K562 (cell line): ENCODE results near the gene DNAJB12. TPM values are rescaled to one million over a fixed set of nuclear protein-coding genes. Genes with fewer than 3 reads are reported as not detected.

Experiments used
- CEBPG ChIP-seq, 3 experiments: fragments of 200-800 bp in 1 of 3; sonication (Bioruptor generic) in 1 of 3; sonication (generic) in 1 of 3; formaldehyde crosslinking in 1 of 3; IDR thresholded peaks in 2 of 3; conservative IDR thresholded peaks in 1 of 3; 2 replicates each; pipeline versions ENCODE4 v1.6.1 to v1.8.0; 2016 to 2022; ENCODE audit warnings: missing compliant biosample characterization in 2 of 3, missing genetic modification characterization in 2 of 3, mild to moderate bottlenecking in 1 of 3, missing genetic modification reagents in 1 of 3
- CHD4 ChIP-seq: fragments of 200-600 bp; sonication (generic); IDR thresholded peaks from 3 replicates; pipeline ENCODE4 v1.6.1; 2012; ENCODE audit warnings: low read depth, mild to moderate bottlenecking, mixed read lengths, low read length, inconsistent platforms; ENCODE audit not compliant: insufficient read depth, insufficient replicate concordance, poor library complexity, severe bottlenecking
- CUX1 ChIP-seq: fragments of 200-800 bp; sonication (Bioruptor generic); IDR thresholded peaks from 2 replicates; pipeline ENCODE4 v1.6.1; 2016; ENCODE audit warnings: missing genetic modification characterization, missing compliant biosample characterization
- ESRRB ChIP-seq: fragments of 250-450 bp; sonication (Bioruptor Pico); IDR thresholded peaks from 2 replicates; pipeline ENCODE4 v1.5.0; 2020; ENCODE audit warnings: mild to moderate bottlenecking, moderate library complexity, borderline replicate concordance
- GTF2F1 ChIP-seq: IDR thresholded peaks from 2 replicates; pipeline ENCODE4 v1.6.1; 2011; ENCODE audit warnings: low read depth, low read length, improper control_type of control experiment
- HCFC1 ChIP-seq: IDR thresholded peaks from 2 replicates; pipeline ENCODE4 v1.6.1; 2012; ENCODE audit warnings: low read depth, low read length, improper control_type of control experiment
- HMG20B ChIP-seq: fragments of 250-450 bp; sonication (Bioruptor Pico); IDR thresholded peaks from 2 replicates; pipeline ENCODE4 v1.5.0; 2021; ENCODE audit warnings: mild to moderate bottlenecking
- NR2C1 ChIP-seq, 2 experiments: fragments of 450-650 bp; IDR thresholded peaks; 2 replicates each; pipeline ENCODE4 v1.6.1; 2017; ENCODE audit warnings: mild to moderate bottlenecking in 2 of 2, antibody characterized with exemption in 1 of 2, inconsistent platforms in 1 of 2, missing compliant biosample characterization in 1 of 2, missing genetic modification characterization in 1 of 2
- PATZ1 ChIP-seq: fragments of 250-450 bp; sonication (Bioruptor Pico); IDR thresholded peaks from 2 replicates; pipeline ENCODE4 v1.5.0; 2020; ENCODE audit warnings: mild to moderate bottlenecking, borderline replicate concordance
- PTRF ChIP-seq: fragments of 450-650 bp; IDR thresholded peaks from 2 replicates; pipeline ENCODE4 v1.6.1; 2016; ENCODE audit warnings: mild to moderate bottlenecking, missing genetic modification characterization, missing compliant biosample characterization
- PURB ChIP-seq: sonication (generic); formaldehyde crosslinking; IDR thresholded peaks from 2 replicates; pipeline ENCODE4 v1.9.0; 2021; ENCODE audit warnings: low read depth, mild to moderate bottlenecking, missing genetic modification reagents
- SNRNP70 ChIP-seq: fragments of 200-400 bp; formaldehyde crosslinking; optimal IDR thresholded peaks from 2 replicates; pipeline ENCODE3; 2017; ENCODE audit warnings: low read depth, low read length
- SUPT5H ChIP-seq: fragments of 450-650 bp; IDR thresholded peaks from 2 replicates; pipeline ENCODE4 v1.6.1; 2016
- TFE3 ChIP-seq: fragments of 450-650 bp; formaldehyde crosslinking; IDR thresholded peaks from 2 replicates; pipeline ENCODE4 v1.4.0; 2020; ENCODE audit warnings: mild to moderate bottlenecking, mixed read lengths
- ZFP36 ChIP-seq: fragments of 150-350 bp; IDR thresholded peaks from 2 replicates; pipeline ENCODE4 v1.6.1; 2018; ENCODE audit warnings: low read length, low read depth; ENCODE audit not compliant: partially characterized antibody
- ZNF311 ChIP-seq: fragments of 250-450 bp; sonication (Bioruptor Pico); IDR thresholded peaks from 2 replicates; pipeline ENCODE4 v1.4.0; 2020; ENCODE audit warnings: mild to moderate bottlenecking, moderate library complexity
- ZNF324 ChIP-seq: fragments of 250-450 bp; sonication (Bioruptor Pico); IDR thresholded peaks from 2 replicates; pipeline ENCODE4 v1.4.0; 2020; ENCODE audit warnings: mild to moderate bottlenecking
- ZNF766 ChIP-seq: fragments of 200-800 bp; sonication (Bioruptor generic); conservative IDR thresholded peaks from 2 replicates; pipeline ENCODE4 v1.6.1; 2016; ENCODE audit warnings: missing genetic modification characterization, missing compliant biosample characterization
- polyA plus RNA-seq, 8 experiments: library from polyadenylated mRNA; depleted of rRNA in 4 of 8; stranded (reverse) in 5 of 8; unstranded in 3 of 8; fragments of >200 nt; fragmentation: Nextera tagmentation in 2 of 8; fragmentation: Illumina TruSeq in 1 of 8; extraction: Ambion mirVana in 2 of 8; extraction: Trizol in 1 of 8; gene quantifications; 2 replicates each; pipeline versions ENCODE4 v1.2.1 to v1.2.3, GENCODE V29; 2011 to 2014; ENCODE audit warnings: inconsistent platforms in 1 of 8, missing spikeins in 1 of 8
- total RNA-seq, 7 experiments: library from RNA; depleted of rRNA in 6 of 7; stranded (reverse); fragments of >200 nt in 6 of 7; fragmentation: Illumina TruSeq in 2 of 7; extraction: Trizol in 2 of 7; gene quantifications; 2 replicates each; pipeline versions ENCODE4 v1.2.1 to v1.2.3, GENCODE V29; 2011 to 2021; ENCODE audit warnings: low replicate concordance in 1 of 7

DNAJB12 gene
- total and polyA plus RNA-seq, 9 of the 15 experiments (the other 6 are each of a cell fraction or from before 2014, with no cell fraction given): 3.5 to 31.5 (median 20.3) TPM

- no peak for TF ChIP-seq ZFP36
- peak; percentile 71 for TF ChIP-seq CUX1 (CRISPR knock-in tag)
- TF ChIP-seq SNRNP70: no peak
- no peak for TF ChIP-seq CHD4
- TF ChIP-seq GTF2F1: no peak
- no peak for TF ChIP-seq ESRRB (CRISPR knock-in tag)
- TF ChIP-seq PURB: no peak
- peak; percentile 93 for TF ChIP-seq ZNF311
- TF ChIP-seq ZNF766 (CRISPR knock-in tag): peak; percentile 97
- TF ChIP-seq TFE3 (CRISPR knock-in tag): peak; percentile 35
- 0 out of 2 replicates have a peak, but pooled peaks have one; percentile 42 for TF ChIP-seq ZNF324 (CRISPR knock-in tag)
- TF ChIP-seq HCFC1: peak; percentile 49
- TF ChIP-seq NR2C1 (IDR thresholded peaks at IDR 0.05): peak; percentile 66
- TF ChIP-seq NR2C1 (tag; IDR thresholded peaks at IDR 0.05): peak; percentile 85
- 0 out of 2 replicates have a peak, but pooled peaks have one; percentile 6 for TF ChIP-seq SUPT5H
- TF ChIP-seq PTRF (tag): peak; percentile 58
- no peak for TF ChIP-seq HMG20B
- peak; percentile 62; the same call in 1 of the 2 replicates for TF ChIP-seq CEBPG (CRISPR knock-in tag; IDR thresholded peaks at IDR 0.05)
- TF ChIP-seq CEBPG (tag; conservative IDR thresholded peaks at IDR 0.05 in 1 of 2, IDR thresholded peaks at IDR 0.05 in 1 of 2): no peak
- TF ChIP-seq PATZ1 (CRISPR knock-in tag): no peak
Measured at GRCh38 chr10:72297805-72298591, 56.7 kb downstream of the DNAJB12 start (continued).
